HG02623 (cell line): ENCODE data around the gene AHRR.
"Not testable (repeated sequence)": the region's sequence is repeated elsewhere in the genome, so short reads cannot be mapped to it uniquely, and the experiment has no call there.

ENCODE experiments used
- ATAC-seq: cut with Tn5 transposase; IDR thresholded peaks from one replicate; pipeline ENCODE4 v1.9.1; 2021; ENCODE audit warnings: moderate library complexity; ENCODE audit not compliant: unreplicated experiment

AHRR gene

GRCh38 chr5:407051-407450, 85.5 kb downstream of the AHRR start:
- no peak for ATAC-seq

GRCh38 chr5:407801-408268, 86.3 kb downstream of the AHRR start:
- ATAC-seq, result no peak

GRCh38 chr5:410911-411517, 89.5 kb downstream of the AHRR start:
- no peak for ATAC-seq

- no peak for ATAC-seq
These were observed 90.2 kb downstream of the AHRR start for GRCh38 chr5:411728-412127.

GRCh38 chr5:414991-415927, 93.7 kb downstream of the AHRR start:
- ATAC-seq, result not testable (repeated sequence)

- no peak for ATAC-seq
These were observed 94.6 kb downstream of the AHRR start for GRCh38 chr5:415928-416635.

GRCh38 chr5:416636-416960, 95.1 kb downstream of the AHRR start:
- no peak for ATAC-seq

- no peak for ATAC-seq
These were observed 96.0 kb downstream of the AHRR start for GRCh38 chr5:417301-418161.

- ATAC-seq, result no peak
These were observed 96.9 kb downstream of the AHRR start for GRCh38 chr5:418162-419121.

- no peak for ATAC-seq
These were observed 98.5 kb downstream of the AHRR start for GRCh38 chr5:419970-420369.

- no peak for ATAC-seq
These were observed 99.2 kb downstream of the AHRR start for GRCh38 chr5:420632-421286.

GRCh38 chr5:421287-421880, 99.9 kb downstream of the AHRR start:
- ATAC-seq, result no peak

GRCh38 chr5:421901-422300, 100.4 kb downstream of the AHRR start:
- no peak for ATAC-seq

- no peak for ATAC-seq
These were observed 101.1 kb downstream of the AHRR start for GRCh38 chr5:422323-423232.

- no peak for ATAC-seq
These were observed 101.7 kb downstream of the AHRR start for GRCh38 chr5:423233-423565.

- ATAC-seq, result no peak
These were observed 102.2 kb downstream of the AHRR start for GRCh38 chr5:423626-424261.
